H9 (cell line): ENCODE data around the gene MYLK. TPM values are rescaled to one million over a fixed set of nuclear protein-coding genes. Genes with fewer than 3 reads are reported as not detected.

Experiments used
- DNase-seq: peaks from one replicate; pipeline ENCODE4 v3.0.0-alpha.2; 2017
- H2AFZ ChIP-seq: one replicate; pipeline ENCODE4 v1.6.1; 2013; ENCODE audit warnings: mild to moderate bottlenecking, low read length, control low read depth, moderate library complexity
- H2AK5ac ChIP-seq: 2 replicates; pipeline ENCODE4 v1.6.1; 2013; ENCODE audit warnings: low read length, control low read depth, mixed read lengths; ENCODE audit not compliant: insufficient read length
- H2BK120ac ChIP-seq: one replicate; pipeline ENCODE4 v1.6.1; 2013; ENCODE audit warnings: low read depth, mild to moderate bottlenecking, low read length, control low read depth, inconsistent platforms; ENCODE audit not compliant: poor library complexity, severe bottlenecking
- H2BK12ac ChIP-seq: 2 replicates; pipeline ENCODE4 v1.6.1; 2013; ENCODE audit warnings: low read length, control low read depth, mixed read lengths, low read depth; ENCODE audit not compliant: insufficient read length
- H2BK15ac ChIP-seq: 2 replicates; pipeline ENCODE4 v1.6.1; 2013; ENCODE audit warnings: low read depth, low read length, control low read depth
- H2BK20ac ChIP-seq: one replicate; pipeline ENCODE4 v1.6.1; 2013; ENCODE audit warnings: low read depth, mild to moderate bottlenecking, low read length, control low read depth, inconsistent platforms; ENCODE audit not compliant: poor library complexity, severe bottlenecking
- H2BK5ac ChIP-seq: 2 replicates; pipeline ENCODE4 v1.6.1; 2013; ENCODE audit warnings: low read length, control low read depth, mixed read lengths; ENCODE audit not compliant: insufficient read length
- H3K14ac ChIP-seq: 2 replicates; pipeline ENCODE4 v1.6.1; 2013; ENCODE audit warnings: low read length, control low read depth; ENCODE audit not compliant: insufficient read depth
- H3K18ac ChIP-seq: 2 replicates; pipeline ENCODE4 v1.6.1; 2013; ENCODE audit warnings: low read depth, mild to moderate bottlenecking, mixed read lengths, low read length, control low read depth; ENCODE audit not compliant: insufficient read length
- H3K23ac ChIP-seq: 2 replicates; pipeline ENCODE4 v1.6.1; 2013; ENCODE audit warnings: low read length, control low read depth, mixed read lengths, low read depth; ENCODE audit not compliant: insufficient read length
- H3K23me2 ChIP-seq: 2 replicates; pipeline ENCODE4 v1.6.1; 2013; ENCODE audit warnings: low read depth, mild to moderate bottlenecking, mixed read lengths, low read length, control low read depth; ENCODE audit not compliant: insufficient read length, poor library complexity, severe bottlenecking
- H3K27ac ChIP-seq: 2 replicates; pipeline ENCODE4 v1.5.1; 2013; ENCODE audit warnings: low read length, control low read depth, mixed read lengths, low read depth; ENCODE audit not compliant: insufficient read length
- H3K27me3 ChIP-seq: 2 replicates; pipeline ENCODE4 v1.6.1; 2013; ENCODE audit warnings: low read length, control low read depth, inconsistent platforms; ENCODE audit not compliant: insufficient read depth
- H3K4ac ChIP-seq: 2 replicates; pipeline ENCODE4 v1.6.1; 2013; ENCODE audit warnings: low read depth, mild to moderate bottlenecking, control low read depth, inconsistent platforms, low read length, moderate library complexity
- H3K4me1 ChIP-seq: 2 replicates; pipeline ENCODE4 v1.6.1; 2013; ENCODE audit warnings: low read length, control low read depth, inconsistent platforms; ENCODE audit not compliant: insufficient read depth
- H3K4me2 ChIP-seq: 2 replicates; pipeline ENCODE4 v1.6.1; 2013; ENCODE audit warnings: low read length, control low read depth, mixed read lengths; ENCODE audit not compliant: insufficient read length, insufficient read depth
- H3K56ac ChIP-seq: 2 replicates; pipeline ENCODE4 v1.6.1; 2013; ENCODE audit warnings: low read depth, mild to moderate bottlenecking, mixed read lengths, low read length, control low read depth; ENCODE audit not compliant: insufficient read length
- H3K79me1 ChIP-seq: 2 replicates; pipeline ENCODE4 v1.6.1; 2013; ENCODE audit warnings: low read depth, mild to moderate bottlenecking, moderate library complexity, low read length, control low read depth, inconsistent platforms; ENCODE audit not compliant: insufficient read depth, poor library complexity, severe bottlenecking
- H3K79me2 ChIP-seq: 2 replicates; pipeline ENCODE4 v1.6.1; 2013; ENCODE audit warnings: low read length, control low read depth, inconsistent platforms; ENCODE audit not compliant: insufficient read depth
- H3K9ac ChIP-seq: 2 replicates; pipeline ENCODE4 v1.6.1; 2013; ENCODE audit warnings: low read length, control low read depth, mixed read lengths; ENCODE audit not compliant: insufficient read length; ENCODE audit errors: extremely low read depth
- H3K9me3 ChIP-seq: one replicate; pipeline ENCODE4 v1.6.1; 2013; ENCODE audit warnings: low read depth, low read length, inconsistent platforms; ENCODE audit not compliant: control insufficient read depth
- H3T11ph ChIP-seq: one replicate; pipeline ENCODE4 v1.6.1; 2013; ENCODE audit warnings: mild to moderate bottlenecking, low read length, control low read depth, inconsistent platforms
- H4K20me1 ChIP-seq: one replicate; pipeline ENCODE4 v1.6.1; 2013; ENCODE audit not compliant: control insufficient read depth, insufficient read length, insufficient read depth
- H4K5ac ChIP-seq: 2 replicates; pipeline ENCODE4 v1.6.1; 2013; ENCODE audit warnings: low read depth, mild to moderate bottlenecking, mixed read lengths, low read length, control low read depth; ENCODE audit not compliant: insufficient read length
- H4K8ac ChIP-seq: replicated peaks from 2 replicates; pipeline ENCODE4 v1.6.1; 2013; ENCODE audit warnings: low read length, control low read depth, mixed read lengths, low read depth; ENCODE audit not compliant: insufficient read length
- H4K91ac ChIP-seq: 2 replicates; pipeline ENCODE4 v1.6.1; 2013; ENCODE audit warnings: low read depth, mild to moderate bottlenecking, moderate library complexity, mixed read lengths, low read length, control low read depth; ENCODE audit not compliant: insufficient read length
- H3K27ac Mint-ChIP-seq, 3 experiments: 2 replicates in 2 of 3; 3 replicates in 1 of 3; pipeline ENCODE4 v1.8.0; 2020 to 2021; ENCODE audit warnings: mixed read lengths in 3 of 3, mild to moderate bottlenecking in 1 of 3, moderate library complexity in 1 of 3
- H3K27me3 Mint-ChIP-seq: 2 replicates; pipeline ENCODE4 v1.8.0; 2021; ENCODE audit warnings: low read depth, mild to moderate bottlenecking, moderate library complexity, mixed read lengths
- H3K36me3 Mint-ChIP-seq, 3 experiments: 2 replicates in 2 of 3; 3 replicates in 1 of 3; pipeline ENCODE4 v1.8.0; 2020 to 2021; ENCODE audit warnings: low read depth in 3 of 3, mixed read lengths in 3 of 3; ENCODE audit not compliant: insufficient read depth in 1 of 3
- H3K4me1 Mint-ChIP-seq, 2 experiments: 2 replicates each; pipeline ENCODE4 v1.8.0; 2020; ENCODE audit warnings: mixed read lengths in 2 of 2
- H3K4me3 Mint-ChIP-seq, 2 experiments: 2 replicates in 1 of 2; 3 replicates in 1 of 2; pipeline ENCODE4 v1.8.0; 2020 to 2021; ENCODE audit warnings: mild to moderate bottlenecking in 2 of 2, mixed read lengths in 2 of 2, moderate library complexity in 1 of 2
- H3K9me3 Mint-ChIP-seq, 2 experiments: 2 replicates in 1 of 2; 3 replicates in 1 of 2; pipeline ENCODE4 v1.8.0; 2020; ENCODE audit warnings: mild to moderate bottlenecking in 2 of 2, mixed read lengths in 2 of 2, moderate library complexity in 1 of 2
- WGBS: extraction: QIAGEN DNeasy Blood & Tissue Kit; methylation state at CpG from one replicate; pipeline ENCODE4 v1.1.7; 2013; ENCODE audit warnings: missing lambda C conversion rate, low lambda C conversion rate, mixed read lengths; ENCODE audit not compliant: insufficient read length; ENCODE audit errors: extremely low coverage; 5-methylcytosine and 5-hydroxymethylcytosine counted together
- total RNA-seq: library from RNA; stranded (reverse); gene quantifications from 2 replicates; pipeline ENCODE4 v1.2.1, GENCODE V29; 2021
- TF ChIP-seq, protein P1 (sequence below): fragments of 200-600 bp; sonication (generic); conservative IDR thresholded peaks from 3 replicates; pipeline ENCODE4 v1.8.0; 2021; ENCODE audit warnings: antibody characterized with exemption, mild to moderate bottlenecking

The MYLK gene
- total RNA-seq, 1 experiment from 2014 or later = 10.1 TPM

DNA sequence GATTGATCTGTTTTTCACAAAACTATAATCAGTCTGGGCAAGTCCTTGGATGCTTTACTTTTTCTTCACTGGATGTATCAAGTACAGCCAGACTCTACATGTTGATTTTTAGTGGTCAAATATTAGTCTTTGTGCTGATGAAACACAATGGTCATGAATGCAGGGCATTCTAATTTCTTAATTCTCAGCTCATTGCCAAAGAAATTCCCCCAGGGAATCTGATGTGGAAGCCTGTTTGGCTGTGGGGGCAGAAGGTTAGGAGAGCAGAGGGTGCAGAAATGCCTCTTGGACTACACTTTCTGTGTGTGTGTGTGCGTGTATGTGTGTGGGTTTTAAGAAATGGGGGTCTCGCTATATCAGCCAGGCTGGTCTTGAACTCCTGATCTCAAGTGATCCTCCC, 250.6 kb downstream of the MYLK start:
- H3K4me3 Mint-ChIP-seq = no peak overlapping the region
- H3K9ac ChIP-seq = no peak overlapping the region
- H3K27ac Mint-ChIP-seq = no peak overlapping the region
- no peaks in the 10 kb centered on the region; a peak in 1 of 5 replicates for H3K9me3 Mint-ChIP-seq
- no peak overlapping the region for H2AK5ac ChIP-seq
- no peak overlapping the region for H3K27ac ChIP-seq
- H2AFZ ChIP-seq = no peak overlapping the region
- H3K9me3 ChIP-seq = no peaks in the 10 kb centered on the region
- H4K91ac ChIP-seq = no peak overlapping the region
- H3K27me3 Mint-ChIP-seq = no peaks in the 10 kb centered on the region
- H2BK15ac ChIP-seq = no peak overlapping the region
- peaks cover 0 to 3% (median 0%) of the 10 kb centered on the region in 3 experiments; a peak in 2 of 7 replicates for H3K36me3 Mint-ChIP-seq
- H3K79me1 ChIP-seq = no peaks in the 10 kb centered on the region
- H3K18ac ChIP-seq = no peak overlapping the region
- no peak overlapping the region for H3K23ac ChIP-seq
- H3K4me1 ChIP-seq = peaks cover 4% of the 10 kb centered on the region; the same call in 1 of the 2 replicates
- no peak overlapping the region for H2BK12ac ChIP-seq
- H3K56ac ChIP-seq = no peak overlapping the region
- H3K4ac ChIP-seq = no peak overlapping the region
- H3K27me3 ChIP-seq = no peaks in the 10 kb centered on the region
- no CpG with 5 or more reads among the region's 2 CpGs for WGBS
- no peaks in the 10 kb centered on the region for H3K79me2 ChIP-seq
- H2BK20ac ChIP-seq = no peak overlapping the region
- H3K4me2 ChIP-seq = no peak overlapping the region
- no peak overlapping the region for H3K14ac ChIP-seq
- peaks cover 45 to 60% of the 10 kb centered on the region in 2 experiments for H3K4me1 Mint-ChIP-seq
- no peak overlapping the region for H4K5ac ChIP-seq
- no peak overlapping the region for H3T11ph ChIP-seq
- no peak for DNase-seq
- H4K20me1 ChIP-seq = peaks cover 2% of the 10 kb centered on the region
- no peak overlapping the region for H4K8ac ChIP-seq
- TF ChIP-seq, protein P1, sequence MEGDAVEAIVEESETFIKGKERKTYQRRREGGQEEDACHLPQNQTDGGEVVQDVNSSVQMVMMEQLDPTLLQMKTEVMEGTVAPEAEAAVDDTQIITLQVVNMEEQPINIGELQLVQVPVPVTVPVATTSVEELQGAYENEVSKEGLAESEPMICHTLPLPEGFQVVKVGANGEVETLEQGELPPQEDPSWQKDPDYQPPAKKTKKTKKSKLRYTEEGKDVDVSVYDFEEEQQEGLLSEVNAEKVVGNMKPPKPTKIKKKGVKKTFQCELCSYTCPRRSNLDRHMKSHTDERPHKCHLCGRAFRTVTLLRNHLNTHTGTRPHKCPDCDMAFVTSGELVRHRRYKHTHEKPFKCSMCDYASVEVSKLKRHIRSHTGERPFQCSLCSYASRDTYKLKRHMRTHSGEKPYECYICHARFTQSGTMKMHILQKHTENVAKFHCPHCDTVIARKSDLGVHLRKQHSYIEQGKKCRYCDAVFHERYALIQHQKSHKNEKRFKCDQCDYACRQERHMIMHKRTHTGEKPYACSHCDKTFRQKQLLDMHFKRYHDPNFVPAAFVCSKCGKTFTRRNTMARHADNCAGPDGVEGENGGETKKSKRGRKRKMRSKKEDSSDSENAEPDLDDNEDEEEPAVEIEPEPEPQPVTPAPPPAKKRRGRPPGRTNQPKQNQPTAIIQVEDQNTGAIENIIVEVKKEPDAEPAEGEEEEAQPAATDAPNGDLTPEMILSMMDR = no peak
- no peak overlapping the region for H2BK5ac ChIP-seq
- H3K23me2 ChIP-seq = no peaks in the 10 kb centered on the region
- no peak overlapping the region for H2BK120ac ChIP-seq
